Lower leg skin (tissue), 3 donors: ENCODE results near the gene TRABD2A.

Source experiments
- CTCF ChIP-seq, 3 donors: fragments of 450-650 bp; IDR thresholded peaks; one replicate each; pipeline ENCODE4 v1.5.1; 2016; ENCODE audit warnings: antibody characterized with exemption in 3 of 3, mild to moderate bottlenecking in 3 of 3, moderate library complexity in 2 of 3
- POLR2A ChIP-seq, 2 donors: fragments of 450-650 bp; IDR thresholded peaks; one replicate each; pipeline ENCODE4 v1.6.1; 2016 to 2017; ENCODE audit warnings: antibody characterized with exemption in 2 of 2, mild to moderate bottlenecking in 1 of 2, moderate library complexity in 1 of 2

- TF ChIP-seq POLR2A (IDR thresholded peaks at IDR 0.05) (no peak), CTCF (IDR thresholded peaks at IDR 0.05) (no peak)
Measured at GRCh38 chr2:84821806-84822205, 59.1 kb downstream of the TRABD2A start.
